Naive B cell (primary cell): ENCODE results near the gene MAP1LC3B. TPM values are rescaled to one million over a fixed set of nuclear protein-coding genes. Genes with fewer than 3 reads are reported as not detected.
A peak's percentile ranks its signal among the peaks of the same experiment; 100 is the strongest.

Experiments used
- ATAC-seq, 2 donors: fragments of 150-1000 bp; cut with Tn5 transposase; 2 replicates each; pipeline ENCODE4 v1.10.0; 2021; ENCODE audit warnings: low read depth in 2 of 2, mild to moderate bottlenecking in 2 of 2, moderate library complexity in 2 of 2
- DNase-seq: peaks from one replicate; pipeline ENCODE4 v3.0.0; 2022
- H3K27ac Mint-ChIP-seq, 6 donors: one replicate each; pipeline ENCODE4 v1.8.0; 2020 to 2022; ENCODE audit warnings: mild to moderate bottlenecking in 6 of 6, mixed read lengths in 6 of 6, moderate library complexity in 5 of 6, inconsistent platforms in 2 of 6
- H3K27me3 Mint-ChIP-seq, 3 donors: one replicate each; pipeline ENCODE4 v1.8.0; 2021 to 2022; ENCODE audit warnings: mixed read lengths in 3 of 3, mild to moderate bottlenecking in 1 of 3
- H3K36me3 Mint-ChIP-seq, 2 donors: one replicate each; pipeline ENCODE4 v1.8.0; 2020 to 2022; ENCODE audit warnings: mixed read lengths in 2 of 2, inconsistent platforms in 1 of 2, mild to moderate bottlenecking in 1 of 2
- H3K4me1 Mint-ChIP-seq, 3 donors: one replicate each; pipeline ENCODE4 v1.8.0; 2020 to 2022; ENCODE audit warnings: mixed read lengths in 3 of 3, inconsistent platforms in 1 of 3, mild to moderate bottlenecking in 1 of 3, moderate library complexity in 1 of 3
- H3K4me3 Mint-ChIP-seq, 8 donors: one replicate each; pipeline ENCODE4 v1.8.0; 2020 to 2022; ENCODE audit warnings: mild to moderate bottlenecking in 8 of 8, mixed read lengths in 8 of 8, moderate library complexity in 8 of 8, inconsistent platforms in 2 of 8
- H3K9me3 Mint-ChIP-seq, 7 donors: one replicate each; pipeline ENCODE4 v1.8.0; 2020 to 2022; ENCODE audit warnings: mixed read lengths in 7 of 7, mild to moderate bottlenecking in 5 of 7, inconsistent platforms in 2 of 7, moderate library complexity in 1 of 7
- polyA plus RNA-seq, 6 donors: library from polyadenylated mRNA; unstranded; fragments of 300-500 nt; fragmentation: Illumina TruSeq; gene quantifications; one replicate each; pipeline ENCODE4 v1.2.3, GENCODE V29; 2021; ENCODE audit warnings: low read depth in 6 of 6

The MAP1LC3B gene
- polyA plus RNA-seq, 6 donors from 2014 or later: 142 to 196 (median 164) TPM

DNA sequence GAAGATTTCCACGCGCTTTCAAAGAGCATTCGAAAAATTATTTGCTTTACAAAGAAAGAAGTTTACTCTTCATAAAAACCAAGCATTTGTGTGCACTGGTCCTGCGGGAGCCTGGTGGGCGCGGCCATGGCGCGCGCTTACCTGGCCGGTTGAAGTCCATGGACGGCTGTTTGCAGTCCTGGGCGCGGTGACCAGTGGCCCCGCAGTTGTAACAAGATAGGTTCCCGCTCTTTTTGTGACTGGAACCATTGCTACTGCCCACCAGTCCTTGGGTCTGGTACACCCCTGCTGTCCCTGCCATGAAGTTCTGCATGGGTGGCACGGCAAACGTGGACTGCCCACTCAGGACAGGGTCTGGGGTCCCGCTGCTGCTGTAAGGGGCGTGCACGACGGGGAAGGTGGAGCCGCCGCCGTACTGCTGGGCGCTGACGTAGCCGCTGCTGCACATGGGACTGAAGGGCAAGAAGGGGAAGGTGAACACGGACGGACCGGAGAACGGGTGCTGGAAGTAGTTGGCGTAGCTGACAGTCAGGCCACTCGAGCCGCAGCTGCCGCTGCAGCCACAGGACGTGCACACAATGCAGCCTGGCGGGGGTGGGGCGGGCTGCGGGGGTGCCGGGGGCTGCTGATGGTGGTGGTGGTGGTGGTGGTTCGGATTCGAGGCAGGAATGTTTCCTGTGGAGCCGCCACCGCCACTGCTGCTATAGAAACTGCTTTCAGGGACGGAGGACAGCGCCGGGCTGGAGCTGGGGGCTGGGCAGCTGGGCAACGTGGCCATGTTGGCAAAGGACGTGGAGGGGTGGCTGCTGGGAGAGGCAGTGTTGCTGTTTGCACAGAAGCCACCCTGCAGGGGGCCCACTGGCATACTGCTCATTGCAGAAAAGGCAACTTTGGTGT lies 19.5 kb downstream of the MAP1LC3B start:
- H3K27me3 Mint-ChIP-seq: no peaks in the 10 kb centered on the region
- H3K36me3 Mint-ChIP-seq: peaks cover 0 to 2% of the 10 kb centered on the region in 2 donors
- H3K4me3 Mint-ChIP-seq: no peak overlapping the region
- H3K9me3 Mint-ChIP-seq: no peaks in the 10 kb centered on the region
- ATAC-seq (no peak), DNase-seq (no peak)
- no peak overlapping the region for H3K27ac Mint-ChIP-seq
- no peaks in the 10 kb centered on the region for H3K4me1 Mint-ChIP-seq

- no peak overlapping the region for H3K4me3 Mint-ChIP-seq
- no peaks in the 10 kb centered on the region for H3K27me3 Mint-ChIP-seq
- no peaks in the 10 kb centered on the region for H3K36me3 Mint-ChIP-seq
- H3K27ac Mint-ChIP-seq: no peak overlapping the region
- DNase-seq: no peak
- no peak for ATAC-seq
- H3K4me1 Mint-ChIP-seq: no peaks in the 10 kb centered on the region
- no peaks in the 10 kb centered on the region for H3K9me3 Mint-ChIP-seq
Observed at GRCh38 chr16:87412371-87412995, 20.3 kb downstream of the MAP1LC3B start.

DNA sequence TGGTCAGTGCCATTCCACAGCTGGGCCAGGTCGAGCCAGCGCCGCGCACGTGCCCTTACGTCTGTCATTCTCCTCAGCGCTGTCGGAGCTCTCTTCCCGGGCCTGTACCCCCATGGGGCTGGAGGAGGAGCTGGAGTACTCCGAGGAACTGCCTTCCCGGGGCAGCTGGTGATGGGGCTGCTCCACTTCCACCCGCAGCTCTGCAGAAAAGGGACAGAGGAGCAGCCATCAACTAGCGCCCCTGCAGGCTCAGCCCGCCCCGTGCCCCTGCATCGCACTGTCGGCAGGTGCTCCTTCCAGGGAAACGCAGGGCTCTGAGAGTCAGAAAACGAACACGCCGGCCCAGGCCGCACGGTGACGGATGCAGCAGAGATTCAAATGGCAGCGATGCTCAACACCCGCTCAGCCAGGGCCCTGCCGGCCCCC lies 20.9 kb downstream of the MAP1LC3B start:
- Mint-ChIP-seq H3K27ac (no peak overlapping the region), H3K36me3 (no peaks in the 10 kb centered on the region), H3K4me3 (no peak overlapping the region), H3K27me3 (no peaks in the 10 kb centered on the region), H3K9me3 (no peaks in the 10 kb centered on the region), H3K4me1 (no peaks in the 10 kb centered on the region)
- DNase-seq (no peak), ATAC-seq (no peak)

DNA sequence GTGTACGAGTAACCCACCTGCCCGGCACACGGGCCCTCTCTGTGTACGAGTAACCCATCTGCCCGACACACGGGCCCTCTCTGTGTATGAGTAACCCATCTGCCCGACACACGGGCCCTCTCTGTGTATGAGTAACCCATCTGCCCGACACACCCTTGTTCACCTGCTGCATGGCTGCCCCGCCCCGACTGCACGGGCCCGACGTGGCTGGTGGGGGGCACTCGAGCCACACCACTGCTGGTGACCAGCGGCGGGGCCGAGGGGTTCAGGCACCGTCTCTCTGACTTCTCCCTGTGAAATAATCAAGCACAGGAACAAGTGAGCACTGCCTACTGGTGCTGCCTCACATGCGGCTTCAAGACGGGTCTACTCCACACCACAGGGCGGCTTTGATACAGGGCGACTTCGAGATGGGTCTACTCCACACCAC lies 22.1 kb downstream of the MAP1LC3B start:
- DNase-seq: no peak
- Mint-ChIP-seq H3K27ac (no peak overlapping the region), H3K4me1 (no peaks in the 10 kb centered on the region), H3K4me3 (no peak overlapping the region), H3K9me3 (no peaks in the 10 kb centered on the region), H3K27me3 (no peaks in the 10 kb centered on the region), H3K36me3 (no peaks in the 10 kb centered on the region)
- no peak for ATAC-seq

DNA sequence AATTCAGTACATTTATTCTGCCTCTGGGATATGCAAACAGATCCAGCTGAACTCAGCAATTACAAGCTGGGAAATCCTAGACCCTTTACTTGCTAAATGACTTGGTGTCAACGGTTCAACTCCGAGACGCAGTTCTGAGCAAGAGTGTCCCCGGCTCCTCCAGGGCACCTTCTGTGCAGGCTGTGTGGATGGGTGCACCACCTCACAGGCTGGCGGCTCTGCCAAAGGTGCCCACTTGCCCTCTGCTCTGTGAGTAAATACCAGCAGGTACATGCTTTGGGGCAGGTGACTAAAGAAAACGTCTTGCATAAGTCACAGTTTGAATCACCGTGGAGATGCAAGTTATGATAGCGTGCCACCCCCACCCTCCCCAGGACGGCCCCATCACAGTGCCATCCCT lies 23.3 kb downstream of the MAP1LC3B start:
- DNase-seq (no peak), ATAC-seq (no peak)
- H3K4me3 Mint-ChIP-seq: no peak overlapping the region
- H3K4me1 Mint-ChIP-seq: no peaks in the 10 kb centered on the region
- no peak overlapping the region for H3K27ac Mint-ChIP-seq
- H3K9me3 Mint-ChIP-seq: no peaks in the 10 kb centered on the region
- no peaks in the 10 kb centered on the region for H3K27me3 Mint-ChIP-seq
- no peaks in the 10 kb centered on the region for H3K36me3 Mint-ChIP-seq

DNA sequence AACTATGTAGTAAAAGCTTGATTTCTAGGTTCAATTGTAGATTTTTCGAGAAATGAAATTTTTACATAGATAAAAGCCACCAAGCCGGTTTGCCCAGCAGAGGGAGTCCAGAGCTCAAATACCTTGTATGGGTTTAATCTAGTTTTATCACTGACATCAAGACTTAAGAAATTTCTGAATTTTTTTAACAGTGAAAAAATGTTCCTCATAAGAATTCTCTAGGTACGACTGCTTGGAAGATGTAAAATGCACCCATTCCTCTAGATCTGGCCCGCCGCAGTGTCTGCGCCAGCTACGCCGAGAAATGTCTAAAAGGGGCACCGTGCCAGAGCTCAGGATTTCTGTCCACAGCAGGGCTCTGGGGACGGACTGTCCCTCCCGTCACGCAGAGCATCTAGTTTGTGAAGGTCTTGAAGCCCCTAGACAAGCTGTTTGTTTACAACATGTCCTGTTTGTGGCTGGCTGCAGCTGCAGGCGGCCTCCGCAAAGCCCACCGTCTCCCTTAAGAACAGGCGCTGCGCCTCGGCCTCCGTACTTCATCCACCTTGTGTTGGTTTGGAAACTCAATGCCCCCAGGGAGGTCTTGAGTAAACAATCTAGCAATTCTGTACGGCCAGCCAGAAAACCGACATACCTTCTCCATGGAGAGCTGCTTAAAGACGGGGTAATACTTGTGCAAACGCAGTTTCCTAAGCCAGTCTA lies 24.8 kb downstream of the MAP1LC3B start:
- ATAC-seq: no peak
- Mint-ChIP-seq H3K9me3 (no peaks in the 10 kb centered on the region), H3K27me3 (no peaks in the 10 kb centered on the region), H3K36me3 (no peaks in the 10 kb centered on the region), H3K4me1 (no peaks in the 10 kb centered on the region), H3K27ac (no peak overlapping the region), H3K4me3 (no peak overlapping the region)
- DNase-seq: no peak

- H3K9me3 Mint-ChIP-seq: no peaks in the 10 kb centered on the region
- no peaks in the 10 kb centered on the region for H3K4me1 Mint-ChIP-seq
- no peak overlapping the region for H3K4me3 Mint-ChIP-seq
- no peaks in the 10 kb centered on the region for H3K36me3 Mint-ChIP-seq
- ATAC-seq (no peak), DNase-seq (no peak)
- H3K27ac Mint-ChIP-seq: no peak overlapping the region
- H3K27me3 Mint-ChIP-seq: no peaks in the 10 kb centered on the region
Observed at GRCh38 chr16:87417528-87417910, 25.4 kb downstream of the MAP1LC3B start.

DNA sequence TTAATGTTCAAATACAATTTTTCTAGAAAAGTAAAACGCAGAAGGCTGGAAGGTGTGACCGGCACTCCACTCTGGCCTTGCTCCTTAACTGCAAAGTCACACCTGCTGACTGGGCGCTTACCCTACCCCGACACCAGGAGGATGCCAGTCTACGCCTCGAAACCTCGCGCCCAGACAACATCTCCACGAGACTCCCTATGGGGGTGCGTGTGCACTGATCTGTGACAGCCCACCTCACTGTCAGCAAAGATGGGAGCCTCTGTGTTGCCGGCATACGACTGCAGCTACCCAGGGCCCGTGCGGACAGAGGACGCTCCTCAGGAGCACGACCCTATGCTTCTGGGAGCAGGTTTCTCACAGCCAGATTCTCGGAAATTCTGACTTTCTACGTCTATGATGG lies 26.1 kb downstream of the MAP1LC3B start:
- Mint-ChIP-seq H3K27ac (no peak overlapping the region), H3K9me3 (no peaks in the 10 kb centered on the region), H3K4me1 (no peaks in the 10 kb centered on the region), H3K4me3 (no peak overlapping the region), H3K36me3 (no peaks in the 10 kb centered on the region), H3K27me3 (no peaks in the 10 kb centered on the region)
- DNase-seq: no peak
- ATAC-seq: no peak

DNA sequence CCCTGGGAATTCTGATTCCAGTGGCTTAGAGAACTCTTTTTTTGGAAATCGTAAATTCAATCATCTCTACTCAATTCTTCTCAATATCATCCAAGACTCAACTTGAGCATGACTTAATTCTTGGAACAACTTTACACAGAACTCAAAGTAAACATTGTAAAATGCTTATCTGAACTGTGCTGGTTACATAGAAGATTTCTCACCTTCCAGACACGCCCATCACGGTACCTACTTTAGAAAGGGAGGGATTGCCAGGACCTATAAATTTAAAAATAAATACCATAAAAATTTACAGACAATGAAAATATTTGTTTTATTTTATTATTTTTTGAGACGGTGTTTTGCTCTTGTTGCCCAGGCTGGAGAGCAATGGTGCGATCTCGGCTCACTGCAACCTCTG lies 26.5 kb downstream of the MAP1LC3B start:
- H3K9me3 Mint-ChIP-seq: no peaks in the 10 kb centered on the region
- ATAC-seq (no peak), DNase-seq (no peak)
- no peaks in the 10 kb centered on the region for H3K36me3 Mint-ChIP-seq
- no peak overlapping the region for H3K4me3 Mint-ChIP-seq
- no peaks in the 10 kb centered on the region for H3K4me1 Mint-ChIP-seq
- H3K27me3 Mint-ChIP-seq: no peaks in the 10 kb centered on the region
- H3K27ac Mint-ChIP-seq: no peak overlapping the region

- no peaks in the 10 kb centered on the region for H3K9me3 Mint-ChIP-seq
- no peak overlapping the region for H3K4me3 Mint-ChIP-seq
- ATAC-seq (no peak), DNase-seq (no peak)
- H3K36me3 Mint-ChIP-seq: no peaks in the 10 kb centered on the region
- no peak overlapping the region for H3K27ac Mint-ChIP-seq
- H3K27me3 Mint-ChIP-seq: no peaks in the 10 kb centered on the region
- no peaks in the 10 kb centered on the region for H3K4me1 Mint-ChIP-seq
Observed at GRCh38 chr16:87420026-87421002, 28.2 kb downstream of the MAP1LC3B start.

DNA sequence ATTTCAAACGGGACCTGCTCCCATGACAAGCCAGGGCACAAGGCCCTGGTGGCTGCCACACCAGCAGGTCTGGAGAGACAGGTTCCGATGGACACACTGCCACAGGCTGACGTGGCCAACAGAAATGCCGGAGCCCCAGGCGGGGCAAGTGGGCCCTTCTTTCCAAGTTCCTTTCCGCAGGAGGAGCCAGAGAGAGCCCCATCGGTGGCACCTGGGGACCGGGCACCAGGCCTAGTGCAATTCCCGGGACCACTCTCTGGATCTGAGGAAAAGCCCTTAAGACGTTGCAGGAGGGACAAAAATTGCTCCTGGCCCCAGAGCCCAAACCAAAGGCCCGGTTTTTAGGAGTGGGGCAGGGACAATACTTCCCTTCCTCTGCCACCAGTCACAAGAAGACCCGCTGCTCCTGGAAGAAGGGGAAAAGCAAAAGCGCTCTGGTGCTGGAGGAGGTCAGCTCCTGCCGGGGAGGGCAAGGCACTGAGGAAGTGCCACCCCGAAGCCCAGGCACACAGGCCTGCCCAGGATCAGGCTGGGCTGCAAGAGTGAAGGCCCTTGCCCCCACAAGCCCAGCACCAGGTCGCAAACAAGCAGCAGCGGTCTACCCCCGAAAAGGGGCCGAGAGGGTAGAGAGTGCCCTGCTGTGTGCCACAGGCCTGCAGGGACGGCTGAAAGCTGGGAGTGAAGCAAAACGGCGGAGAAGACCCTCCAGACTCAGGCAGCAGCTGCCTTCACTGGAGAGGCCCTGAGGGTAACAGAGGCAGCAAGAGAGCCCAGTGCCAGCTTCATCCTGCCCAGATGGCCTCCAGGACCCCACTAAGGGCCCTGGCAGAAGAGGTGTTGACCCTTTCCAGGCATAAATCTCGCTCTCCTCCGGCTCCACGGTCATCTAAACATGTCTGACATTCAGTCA lies 29.1 kb downstream of the MAP1LC3B start:
- ATAC-seq (no peak), DNase-seq (no peak)
- Mint-ChIP-seq H3K4me3 (no peak overlapping the region), H3K27me3 (no peaks in the 10 kb centered on the region), H3K27ac (peak overlapping the region in 1 of 6 donors; percentile 39), H3K9me3 (no peaks in the 10 kb centered on the region), H3K4me1 (no peaks in the 10 kb centered on the region), H3K36me3 (no peaks in the 10 kb centered on the region)

GRCh38 chr16:87422106-87422505 lies 30.0 kb downstream of the MAP1LC3B start:
- Mint-ChIP-seq H3K27me3 (no peaks in the 10 kb centered on the region), H3K9me3 (no peaks in the 10 kb centered on the region), H3K4me1 (no peaks in the 10 kb centered on the region), H3K27ac (no peak overlapping the region), H3K36me3 (no peaks in the 10 kb centered on the region), H3K4me3 (no peak overlapping the region)
- ATAC-seq (no peak), DNase-seq (no peak)
